ENCODE results near the gene FCGR3A.

Gene FCGR3A

DNA sequence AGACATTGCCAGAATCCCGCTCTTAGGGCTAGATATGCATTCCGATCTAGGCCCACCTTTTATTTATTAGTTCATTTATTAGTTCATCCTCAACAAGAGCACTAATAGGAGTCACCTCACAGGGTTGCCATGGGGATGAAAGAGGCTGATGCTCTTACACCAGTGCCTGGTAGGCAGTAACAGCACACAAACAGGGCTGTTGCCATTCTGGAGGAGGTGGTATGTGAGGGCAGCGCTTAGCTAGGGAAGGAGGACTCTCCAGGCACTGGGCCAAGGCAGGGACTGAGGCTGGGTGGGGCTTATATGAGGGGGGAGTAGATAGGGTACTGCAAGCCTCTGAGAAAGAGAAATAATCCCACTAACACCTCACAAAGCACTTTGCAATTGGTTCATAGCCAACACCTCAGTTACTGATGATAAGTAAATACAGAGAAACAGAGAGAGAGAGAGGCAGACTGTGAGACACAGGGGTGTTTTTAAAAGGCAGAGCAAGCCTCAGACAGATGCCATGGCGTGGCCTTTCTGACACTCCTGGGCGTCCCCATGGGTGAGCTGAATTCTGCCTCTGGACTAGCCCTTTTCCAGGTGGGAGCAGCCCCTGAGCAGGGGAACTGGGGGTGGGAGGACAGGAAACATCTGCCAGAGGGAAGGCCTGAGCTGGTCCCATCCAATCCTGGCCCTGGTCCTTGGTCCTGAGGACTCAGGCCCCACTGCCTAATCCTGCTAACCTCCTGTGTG is 38.4 kb downstream of the FCGR3A start:
- TF ChIP-seq RAD21 (IDR thresholded peaks at IDR 0.05; ENCODE audit: low read depth), result no peak
- no peak for TF ChIP-seq EGR1 (IDR thresholded peaks at IDR 0.05)
- TF ChIP-seq, protein P1, sequence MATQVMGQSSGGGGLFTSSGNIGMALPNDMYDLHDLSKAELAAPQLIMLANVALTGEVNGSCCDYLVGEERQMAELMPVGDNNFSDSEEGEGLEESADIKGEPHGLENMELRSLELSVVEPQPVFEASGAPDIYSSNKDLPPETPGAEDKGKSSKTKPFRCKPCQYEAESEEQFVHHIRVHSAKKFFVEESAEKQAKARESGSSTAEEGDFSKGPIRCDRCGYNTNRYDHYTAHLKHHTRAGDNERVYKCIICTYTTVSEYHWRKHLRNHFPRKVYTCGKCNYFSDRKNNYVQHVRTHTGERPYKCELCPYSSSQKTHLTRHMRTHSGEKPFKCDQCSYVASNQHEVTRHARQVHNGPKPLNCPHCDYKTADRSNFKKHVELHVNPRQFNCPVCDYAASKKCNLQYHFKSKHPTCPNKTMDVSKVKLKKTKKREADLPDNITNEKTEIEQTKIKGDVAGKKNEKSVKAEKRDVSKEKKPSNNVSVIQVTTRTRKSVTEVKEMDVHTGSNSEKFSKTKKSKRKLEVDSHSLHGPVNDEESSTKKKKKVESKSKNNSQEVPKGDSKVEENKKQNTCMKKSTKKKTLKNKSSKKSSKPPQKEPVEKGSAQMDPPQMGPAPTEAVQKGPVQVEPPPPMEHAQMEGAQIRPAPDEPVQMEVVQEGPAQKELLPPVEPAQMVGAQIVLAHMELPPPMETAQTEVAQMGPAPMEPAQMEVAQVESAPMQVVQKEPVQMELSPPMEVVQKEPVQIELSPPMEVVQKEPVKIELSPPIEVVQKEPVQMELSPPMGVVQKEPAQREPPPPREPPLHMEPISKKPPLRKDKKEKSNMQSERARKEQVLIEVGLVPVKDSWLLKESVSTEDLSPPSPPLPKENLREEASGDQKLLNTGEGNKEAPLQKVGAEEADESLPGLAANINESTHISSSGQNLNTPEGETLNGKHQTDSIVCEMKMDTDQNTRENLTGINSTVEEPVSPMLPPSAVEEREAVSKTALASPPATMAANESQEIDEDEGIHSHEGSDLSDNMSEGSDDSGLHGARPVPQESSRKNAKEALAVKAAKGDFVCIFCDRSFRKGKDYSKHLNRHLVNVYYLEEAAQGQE (IDR thresholded peaks at IDR 0.05; ENCODE audit: low read depth), result no peak
- TF ChIP-seq TEAD4 (IDR thresholded peaks at IDR 0.05), result no peak
- TF ChIP-seq CEBPB (IDR thresholded peaks at IDR 0.05), result no peak
- no peak for TF ChIP-seq EP300 (IDR thresholded peaks at IDR 0.05; ENCODE audit: borderline replicate concordance)
- TF ChIP-seq TAF1 (IDR thresholded peaks at IDR 0.05; ENCODE audit: low read depth), result no peak
- TF ChIP-seq ZBTB7A (IDR thresholded peaks at IDR 0.05; ENCODE audit: low read depth), result no peak
- no peak for TF ChIP-seq CREB1 (IDR thresholded peaks at IDR 0.05; ENCODE audit: low read depth)
- no peak for TF ChIP-seq FOXM1 (IDR thresholded peaks at IDR 0.05; ENCODE audit: borderline replicate concordance, low read depth)

DNA sequence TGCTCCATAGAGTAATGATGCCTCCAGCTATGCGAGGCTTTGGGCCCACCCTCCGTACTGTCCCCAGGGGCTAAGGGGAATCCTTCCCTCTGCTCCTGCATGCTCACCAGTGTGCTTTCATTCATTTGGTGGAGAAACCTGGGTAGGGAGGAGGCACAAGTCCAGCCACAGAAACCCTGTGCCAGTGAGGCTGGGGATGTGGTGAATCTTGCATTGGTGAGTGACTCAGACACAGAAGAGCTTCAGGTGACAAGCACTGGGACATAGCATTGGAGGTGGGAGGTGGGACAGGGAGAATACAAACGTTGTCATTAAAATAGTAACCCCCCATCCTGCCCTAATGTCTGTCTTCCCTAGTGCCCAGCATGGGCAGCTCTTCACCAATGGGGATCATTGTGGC is 39.1 kb downstream of the FCGR3A start:
- TF ChIP-seq, protein P1 (IDR thresholded peaks at IDR 0.05; ENCODE audit: low read depth), result no peak
- no peak for TF ChIP-seq NFIC (IDR thresholded peaks at IDR 0.05)
- no peak for TF ChIP-seq TAF1 (IDR thresholded peaks at IDR 0.05; ENCODE audit: low read depth)
- TF ChIP-seq EP300 (IDR thresholded peaks at IDR 0.05; ENCODE audit: borderline replicate concordance), result no peak
- TF ChIP-seq, protein P2, sequence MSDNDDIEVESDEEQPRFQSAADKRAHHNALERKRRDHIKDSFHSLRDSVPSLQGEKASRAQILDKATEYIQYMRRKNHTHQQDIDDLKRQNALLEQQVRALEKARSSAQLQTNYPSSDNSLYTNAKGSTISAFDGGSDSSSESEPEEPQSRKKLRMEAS (IDR thresholded peaks at IDR 0.05), result no peak
- no peak for TF ChIP-seq YY1 (IDR thresholded peaks at IDR 0.05; ENCODE audit: low read depth)
- no peak for TF ChIP-seq FOXM1 (IDR thresholded peaks at IDR 0.05; ENCODE audit: borderline replicate concordance, low read depth)
- TF ChIP-seq TEAD4 (IDR thresholded peaks at IDR 0.05), result no peak
- TF ChIP-seq ZBTB7A (IDR thresholded peaks at IDR 0.05; ENCODE audit: low read depth), result no peak
- no peak for TF ChIP-seq RAD21 (IDR thresholded peaks at IDR 0.05; ENCODE audit: low read depth)
- TF ChIP-seq TCF12 (IDR thresholded peaks at IDR 0.05; ENCODE audit: low read depth), result no peak
- TF ChIP-seq, protein P3, sequence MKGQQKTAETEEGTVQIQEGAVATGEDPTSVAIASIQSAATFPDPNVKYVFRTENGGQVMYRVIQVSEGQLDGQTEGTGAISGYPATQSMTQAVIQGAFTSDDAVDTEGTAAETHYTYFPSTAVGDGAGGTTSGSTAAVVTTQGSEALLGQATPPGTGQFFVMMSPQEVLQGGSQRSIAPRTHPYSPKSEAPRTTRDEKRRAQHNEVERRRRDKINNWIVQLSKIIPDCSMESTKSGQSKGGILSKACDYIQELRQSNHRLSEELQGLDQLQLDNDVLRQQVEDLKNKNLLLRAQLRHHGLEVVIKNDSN (IDR thresholded peaks at IDR 0.05), result no peak
- TF ChIP-seq EGR1 (IDR thresholded peaks at IDR 0.05), result no peak
- TF ChIP-seq CEBPB (IDR thresholded peaks at IDR 0.05), result no peak
- TF ChIP-seq CREB1 (IDR thresholded peaks at IDR 0.05; ENCODE audit: low read depth), result no peak

DNA sequence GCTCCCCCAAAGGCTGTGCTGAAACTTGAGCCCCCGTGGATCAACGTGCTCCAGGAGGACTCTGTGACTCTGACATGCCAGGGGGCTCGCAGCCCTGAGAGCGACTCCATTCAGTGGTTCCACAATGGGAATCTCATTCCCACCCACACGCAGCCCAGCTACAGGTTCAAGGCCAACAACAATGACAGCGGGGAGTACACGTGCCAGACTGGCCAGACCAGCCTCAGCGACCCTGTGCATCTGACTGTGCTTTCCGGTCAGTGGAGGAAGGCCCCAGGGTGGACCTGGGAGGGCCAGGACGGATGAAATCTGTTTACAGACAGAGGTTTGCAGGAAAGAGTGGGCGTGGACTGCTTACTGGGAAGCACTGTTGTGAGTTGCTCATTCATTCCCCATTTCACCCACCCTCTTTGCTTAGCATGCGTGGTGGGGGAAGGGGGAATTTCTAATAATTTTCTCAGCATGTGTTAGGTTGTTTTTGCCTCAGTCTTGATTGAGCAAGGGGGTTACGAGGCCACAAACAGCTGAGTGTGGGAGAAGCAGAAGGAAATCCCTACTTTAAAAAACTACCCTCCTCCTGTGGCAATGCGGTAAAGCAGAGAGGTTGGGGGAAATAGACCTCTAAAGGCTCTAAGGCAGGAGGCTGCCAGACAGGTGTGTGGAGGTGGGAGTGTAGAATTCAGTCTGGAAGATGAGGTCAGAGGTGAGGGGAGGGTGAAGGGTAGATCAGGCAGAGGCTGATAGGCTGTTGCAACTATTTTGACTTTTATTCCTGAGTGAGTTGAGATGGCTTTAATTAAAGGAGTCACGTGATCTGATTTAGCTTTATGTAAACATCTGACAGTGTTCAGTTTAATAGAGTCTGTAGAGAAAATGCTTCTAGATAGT is 43.0 kb downstream of the FCGR3A start:
- TF ChIP-seq YY1 (IDR thresholded peaks at IDR 0.05; ENCODE audit: low read depth) (no peak), EP300 (IDR thresholded peaks at IDR 0.05; ENCODE audit: borderline replicate concordance) (no peak), CEBPB (IDR thresholded peaks at IDR 0.05) (no peak)
- TF ChIP-seq, protein P3 (IDR thresholded peaks at IDR 0.05), result no peak
- TF ChIP-seq, protein P2 (IDR thresholded peaks at IDR 0.05), result no peak

DNA sequence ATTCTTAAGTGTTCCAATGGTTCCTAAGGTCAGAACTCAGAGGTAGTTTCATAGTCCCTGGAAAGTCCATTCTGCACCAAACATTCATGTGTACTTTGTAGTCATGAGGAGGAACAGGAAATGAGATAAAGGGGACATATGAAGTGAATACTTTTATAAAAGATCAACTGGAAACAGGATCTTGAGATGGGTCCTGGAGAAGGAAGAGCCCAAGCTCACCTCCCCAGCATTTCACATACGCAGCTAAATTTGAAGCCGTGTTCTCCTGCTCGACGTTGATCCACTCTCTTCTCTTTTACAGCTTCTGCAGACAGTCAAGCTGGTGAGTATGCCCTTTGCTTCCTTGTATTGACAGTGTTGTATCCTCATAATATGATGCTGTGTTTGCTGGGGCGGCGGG is 43.9 kb downstream of the FCGR3A start:
- TF ChIP-seq, protein P3 (IDR thresholded peaks at IDR 0.05), result no peak

DNA sequence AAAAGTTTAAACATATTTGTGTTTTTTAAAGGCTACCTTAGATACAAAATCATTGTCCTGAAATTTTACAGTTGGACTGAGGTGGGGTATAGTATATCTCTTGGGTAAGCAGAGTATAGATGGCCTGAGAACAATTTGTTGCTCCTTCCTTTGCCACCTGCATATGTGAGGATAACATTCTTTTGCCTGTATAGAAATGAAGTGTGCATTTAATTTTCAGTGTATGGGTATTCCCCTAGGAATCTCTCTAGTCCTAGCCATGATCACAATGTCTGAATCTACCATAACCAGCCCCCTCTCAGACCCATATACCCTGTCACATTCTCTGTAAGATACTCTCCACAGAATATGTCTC is 46.2 kb downstream of the FCGR3A start:
- no peak for TF ChIP-seq TAF1 (IDR thresholded peaks at IDR 0.05; ENCODE audit: low read depth)
- TF ChIP-seq, protein P2 (IDR thresholded peaks at IDR 0.05), result no peak
- no peak for TF ChIP-seq TEAD4 (IDR thresholded peaks at IDR 0.05)
- no peak for TF ChIP-seq FOXM1 (IDR thresholded peaks at IDR 0.05; ENCODE audit: borderline replicate concordance, low read depth)
- TF ChIP-seq TCF12 (IDR thresholded peaks at IDR 0.05; ENCODE audit: low read depth), result no peak
- no peak for TF ChIP-seq NFIC (IDR thresholded peaks at IDR 0.05)
- no peak for TF ChIP-seq EGR1 (IDR thresholded peaks at IDR 0.05)
- TF ChIP-seq, protein P1 (IDR thresholded peaks at IDR 0.05; ENCODE audit: low read depth), result no peak
- no peak for TF ChIP-seq CEBPB (IDR thresholded peaks at IDR 0.05)

All from Ishikawa (cell line).